Heart left ventricle (tissue), 16 donors: ENCODE data around the gene SHLD1. TPM values are rescaled to one million over a fixed set of nuclear protein-coding genes. Genes with fewer than 3 reads are reported as not detected.

Experiments used
- ATAC-seq, 4 donors: fragments of 200-7000 bp; cut with Tn5 transposase; one replicate each; pipeline ENCODE4 v1.9.1; 2020 to 2022; ENCODE audit warnings: moderate library complexity in 4 of 4, mild to moderate bottlenecking in 3 of 4, moderate number of reproducible peaks in 1 of 4
- DNase-seq, 5 donors: peaks; one replicate each; pipeline ENCODE4 v3.0.0-alpha.2; 2020
- H3K27ac ChIP-seq, 12 donors: fragments of 200-600 bp; sonication (generic) in 4 of 12; one replicate each; pipeline versions ENCODE4 v1.5.0 to v1.8.0; 2016 to 2022; ENCODE audit warnings: mild to moderate bottlenecking in 2 of 12
- H3K27me3 ChIP-seq, 9 donors: fragments of 200-600 bp; sonication (generic) in 2 of 9; one replicate each; pipeline versions ENCODE4 v1.5.1 to v1.8.0; 2016 to 2022; ENCODE audit warnings: mild to moderate bottlenecking in 3 of 9
- H3K36me3 ChIP-seq, 9 donors: fragments of 200-600 bp; sonication (generic) in 2 of 9; one replicate each; pipeline versions ENCODE4 v1.5.0 to v1.8.0; 2018 to 2022; ENCODE audit warnings: mild to moderate bottlenecking in 2 of 9
- H3K4me1 ChIP-seq, 12 donors: fragments of 200-600 bp; sonication (generic) in 4 of 12; one replicate each; pipeline versions ENCODE4 v1.5.0 to v1.8.0; 2016 to 2022; ENCODE audit warnings: mild to moderate bottlenecking in 3 of 12
- H3K4me3 ChIP-seq, 12 donors: fragments of 200-600 bp; sonication (generic) in 4 of 12; one replicate each; pipeline versions ENCODE4 v1.5.0 to v1.8.0; 2017 to 2022; ENCODE audit warnings: mild to moderate bottlenecking in 9 of 12, moderate library complexity in 4 of 12
- H3K9me3 ChIP-seq, 12 donors: fragments of 200-600 bp; sonication (generic) in 4 of 12; one replicate each; pipeline versions ENCODE4 v1.5.0 to v1.8.0; 2016 to 2022; ENCODE audit warnings: mild to moderate bottlenecking in 1 of 12
- POLR2A ChIP-seq, 2 donors: fragments of 450-650 bp; IDR thresholded peaks; one replicate each; pipeline ENCODE4 v1.6.1; 2017; ENCODE audit warnings: antibody characterized with exemption in 2 of 2, mild to moderate bottlenecking in 2 of 2, moderate library complexity in 2 of 2
- WGBS, 4 donors: extraction: QIAGEN DNeasy Blood & Tissue Kit in 2 of 4; methylation state at CpG; one replicate each; pipeline versions ENCODE4 v1.1.5 to v1.1.7; 2013 to 2018; 5-methylcytosine and 5-hydroxymethylcytosine counted together
- intact Hi-C, 10 donors: fragments of 100-400 bp; cut with DNase I; formaldehyde crosslinking; loops; one replicate each; pipeline versions ENCODE4 v1.11.1 to v1.14.2; 2022
- polyA plus RNA-seq, 2 donors: library from polyadenylated mRNA; stranded (reverse); fragments of 200-250 nt; gene quantifications; one replicate each; pipeline ENCODE4 v1.2.3, GENCODE V29; 2013
- total RNA-seq, 9 donors: library from RNA; depleted of rRNA in 2 of 9; stranded (reverse); fragments of >200 nt in 2 of 9; fragmentation: NEBNext Ultra II Directional in 3 of 9; extraction: Animal tissue kit (Norgen Biotek cat#: 25700) in 3 of 9; gene quantifications; one replicate each; pipeline versions ENCODE4 v1.1.0 to v1.2.4, GENCODE V29; 2016 to 2023
- TF ChIP-seq, protein P1 (sequence below), 12 donors: fragments of 200-600 bp; sonication (generic) in 4 of 12; IDR thresholded peaks; one replicate each; pipeline versions ENCODE4 v1.5.0 to v1.8.0; 2018 to 2022; ENCODE audit warnings: antibody characterized with exemption in 12 of 12, mild to moderate bottlenecking in 5 of 12
- donor health status: ischemic (EF 13 %, LVEDD 7.1; RV severe dilation, severe dysfunction).
- donor health status: healthy with polysubstance abuse.
- donor health status: DM: no; HTN: yes; CAD: no.
- donor health status: DM: no; HTN: no; CAD: no.
- donor health status: ischemic (EF 25% LVEDD 6.9; RV normal size, moderate dysfunction).
- donor health status: ischemic (EF 25% LVEDD 5.7; RV mildly dilated, moderate dysfunction).
- donor health status: healthy.
- donor health status: DM: yes; HTN: yes; CAD: no.
- donor health status: ischemic (EF 35%, LVEDD 5.7; RV mildly dilated, moderate dysfunction).
- donor health status: nonischemic (EF 11% LVEDD 7.7; RV severe dilation, severe dysfunction).
- donor health status: DM: yes; HTN: yes; CAD: no.
- donor health status: PGD.
- donor health status: ischemic (EF 29% LVEDD 5.4; RV normal size, mild dysfunction).
- donor health status: nonischemic (EF 23%, LVEDD 6.1; RV moderate dilation, normal function).

Gene SHLD1
- total and polyA plus RNA-seq, 11 donors: 0.94 to 7.1 (median 5.6) TPM

DNA sequence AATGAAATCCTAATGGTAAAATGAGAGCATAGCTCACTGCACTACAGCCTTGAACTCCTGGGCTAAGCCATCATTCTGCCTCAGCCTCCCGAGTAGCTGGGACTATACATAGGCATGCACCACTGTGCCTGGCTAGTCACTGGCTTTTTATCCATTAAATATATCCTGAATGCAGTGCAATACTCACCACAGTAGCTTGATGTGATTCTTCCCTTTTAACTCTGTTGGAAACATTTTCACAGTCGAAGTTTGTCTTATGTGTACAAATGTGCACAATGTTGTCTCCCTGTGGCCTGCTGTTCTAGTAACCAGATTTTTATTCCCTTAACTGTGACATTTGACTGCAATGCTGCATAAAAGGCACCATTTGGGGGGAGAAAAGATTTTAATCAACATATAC, 143.4 kb downstream of the SHLD1 start:
- intact Hi-C loops: no loop called here
- no peak overlapping the region for H3K4me3 ChIP-seq
- WGBS, 4 donors: 81 to 91% (median 84%) methylated on average over 2 of the region's 2 CpGs

DNA sequence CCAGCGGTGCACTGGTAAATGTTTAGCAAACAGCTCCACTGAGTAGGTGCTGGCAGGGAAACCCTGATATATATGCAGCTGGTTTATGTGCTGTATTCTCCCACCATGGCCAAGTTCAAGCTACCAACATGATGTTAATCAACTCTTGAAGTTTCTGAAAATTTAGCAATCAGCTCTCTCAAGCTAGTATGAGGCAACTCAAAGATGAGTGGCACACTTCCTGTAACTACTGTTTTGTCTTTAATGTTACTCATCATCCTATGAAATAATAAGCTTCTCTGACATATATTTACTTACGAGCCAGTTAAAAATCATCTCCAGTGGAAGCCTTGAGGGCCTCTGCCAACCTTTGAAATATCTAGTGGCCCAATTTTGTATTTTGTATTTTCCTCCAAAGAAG, 145.4 kb downstream of the SHLD1 start:
- peaks cover 0 to 6% (median 0%) of the 10 kb centered on the region in 9 donors for H3K27me3 ChIP-seq
- H3K4me3 ChIP-seq: no peak overlapping the region
- TF ChIP-seq, protein P1, sequence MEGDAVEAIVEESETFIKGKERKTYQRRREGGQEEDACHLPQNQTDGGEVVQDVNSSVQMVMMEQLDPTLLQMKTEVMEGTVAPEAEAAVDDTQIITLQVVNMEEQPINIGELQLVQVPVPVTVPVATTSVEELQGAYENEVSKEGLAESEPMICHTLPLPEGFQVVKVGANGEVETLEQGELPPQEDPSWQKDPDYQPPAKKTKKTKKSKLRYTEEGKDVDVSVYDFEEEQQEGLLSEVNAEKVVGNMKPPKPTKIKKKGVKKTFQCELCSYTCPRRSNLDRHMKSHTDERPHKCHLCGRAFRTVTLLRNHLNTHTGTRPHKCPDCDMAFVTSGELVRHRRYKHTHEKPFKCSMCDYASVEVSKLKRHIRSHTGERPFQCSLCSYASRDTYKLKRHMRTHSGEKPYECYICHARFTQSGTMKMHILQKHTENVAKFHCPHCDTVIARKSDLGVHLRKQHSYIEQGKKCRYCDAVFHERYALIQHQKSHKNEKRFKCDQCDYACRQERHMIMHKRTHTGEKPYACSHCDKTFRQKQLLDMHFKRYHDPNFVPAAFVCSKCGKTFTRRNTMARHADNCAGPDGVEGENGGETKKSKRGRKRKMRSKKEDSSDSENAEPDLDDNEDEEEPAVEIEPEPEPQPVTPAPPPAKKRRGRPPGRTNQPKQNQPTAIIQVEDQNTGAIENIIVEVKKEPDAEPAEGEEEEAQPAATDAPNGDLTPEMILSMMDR (IDR thresholded peaks at IDR 0.05): no peak
- TF ChIP-seq POLR2A (IDR thresholded peaks at IDR 0.05): no peak
- intact Hi-C loops: no loop called here
- DNase-seq (no peak), ATAC-seq (no peak)
- H3K9me3 ChIP-seq: no peaks in the 10 kb centered on the region
- H3K36me3 ChIP-seq: no peaks in the 10 kb centered on the region
- 74 to 85% (median 78%) methylated on average over 2 of the region's 2 CpGs for WGBS, 4 donors
- peaks cover 0 to 6% (median 0%) of the 10 kb centered on the region in 12 donors for H3K4me1 ChIP-seq
- H3K27ac ChIP-seq: no peak overlapping the region

More for the DNA sequence above, 143.4 kb downstream of the SHLD1 start:
- Histone ChIP-seq H3K9me3 (no peaks in the 10 kb centered on the region), H3K36me3 (no peaks in the 10 kb centered on the region), H3K27ac (no peak overlapping the region), H3K27me3 (peaks cover 0 to 6% (median 0%) of the 10 kb centered on the region in 9 donors), H3K4me1 (peaks cover 0 to 6% (median 0%) of the 10 kb centered on the region in 12 donors)
- DNase-seq (no peak), ATAC-seq (no peak)
- TF ChIP-seq, protein P1 (IDR thresholded peaks at IDR 0.05): no peak
- no peak for TF ChIP-seq POLR2A (IDR thresholded peaks at IDR 0.05)

DNA sequence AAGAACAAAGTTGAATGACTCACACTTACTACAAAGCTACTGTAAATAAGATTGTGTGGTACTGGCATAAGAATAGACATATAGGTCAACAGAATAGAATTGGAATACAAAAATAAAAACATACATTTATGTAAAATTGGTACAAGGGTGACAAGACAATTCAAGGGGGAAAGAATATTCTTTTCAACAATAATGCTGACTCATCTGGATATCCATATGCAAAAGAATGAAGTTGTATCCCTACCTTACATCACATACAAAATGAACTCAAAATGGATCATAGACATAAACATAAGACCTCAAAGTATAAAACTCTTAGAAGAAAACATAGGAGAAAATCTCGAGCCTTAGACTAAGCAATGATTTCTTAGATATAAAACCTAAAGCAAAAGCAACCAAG, 149.2 kb downstream of the SHLD1 start:
- H3K36me3 ChIP-seq: no peaks in the 10 kb centered on the region
- WGBS, 4 donors: 47 to 55% (median 52%) methylated on average over 1 of the region's 1 CpG
- no peaks in the 10 kb centered on the region for H3K9me3 ChIP-seq
- no peak overlapping the region for H3K27ac ChIP-seq
- no peak for TF ChIP-seq POLR2A (IDR thresholded peaks at IDR 0.05)
- TF ChIP-seq, protein P1 (IDR thresholded peaks at IDR 0.05): no peak
- ATAC-seq: no peak
- no peaks in the 10 kb centered on the region for H3K4me1 ChIP-seq
- no peak overlapping the region for H3K4me3 ChIP-seq
- intact Hi-C loops: no loop called here
- peaks cover 0 to 6% (median 0%) of the 10 kb centered on the region in 9 donors for H3K27me3 ChIP-seq
- no peak for DNase-seq

DNA sequence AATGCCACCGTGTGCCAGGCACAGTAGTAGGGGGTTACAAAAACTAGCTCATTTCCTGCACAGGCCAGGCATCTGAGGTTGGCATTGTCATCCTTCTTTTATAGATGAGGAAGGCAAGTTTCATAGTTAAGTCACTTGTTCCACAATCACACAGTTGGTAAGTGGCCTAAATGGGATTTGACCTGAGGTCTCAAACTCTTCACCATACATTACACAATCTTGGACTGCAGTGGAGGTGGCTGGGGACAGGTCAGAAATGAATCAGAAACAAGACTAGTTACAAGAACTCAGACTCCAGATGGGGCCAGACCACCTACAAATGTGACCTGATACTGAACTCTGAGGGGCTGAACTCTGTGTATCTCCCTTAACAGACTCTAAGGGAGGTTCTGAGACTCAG, 150.7 kb downstream of the SHLD1 start:
- WGBS, 4 donors: 74 to 88% (median 78%) methylated on average over 1 of the region's 1 CpG
- ATAC-seq: no peak

More for the DNA sequence above, 150.7 kb downstream of the SHLD1 start:
- TF ChIP-seq POLR2A (IDR thresholded peaks at IDR 0.05): no peak
- TF ChIP-seq, protein P1 (IDR thresholded peaks at IDR 0.05): no peak
- Histone ChIP-seq H3K36me3 (no peaks in the 10 kb centered on the region), H3K4me3 (no peak overlapping the region), H3K4me1 (no peaks in the 10 kb centered on the region), H3K27ac (no peak overlapping the region), H3K9me3 (no peaks in the 10 kb centered on the region), H3K27me3 (peaks cover 0 to 6% (median 0%) of the 10 kb centered on the region in 9 donors)
- intact Hi-C loops: no loop called here
- DNase-seq: no peak
